ENCODE measurements around the gene TRPC6.

GRCh38 chr11:101436511-101437142 is 147.2 kb downstream of the TRPC6 start:
- no peak for TF ChIP-seq POLR2A (IDR thresholded peaks at IDR 0.05)
- TF ChIP-seq CTCF (IDR thresholded peaks at IDR 0.05) = peak; percentile 40 to 70 (median 60)

Data from heart left ventricle (tissue), 13 donors.